Esophagus (tissue), 2 donors: ENCODE results near the gene POLR1A. TPM values are rescaled to one million over a fixed set of nuclear protein-coding genes. Genes with fewer than 3 reads are reported as not detected.
A peak's percentile ranks its signal among the peaks of the same experiment; 100 is the strongest.

ENCODE experiments used
- H3K27ac ChIP-seq, 2 donors: one replicate each; pipeline ENCODE4 v1.5.1; 2013; ENCODE audit warnings: low read depth in 2 of 2, mild to moderate bottlenecking in 2 of 2, inconsistent platforms in 1 of 2, low read length in 1 of 2, moderate library complexity in 1 of 2
- H3K27me3 ChIP-seq, 2 donors: one replicate each; pipeline ENCODE4 v1.6.1; 2013; ENCODE audit warnings: low read length in 2 of 2, control low read depth in 1 of 2, mild to moderate bottlenecking in 1 of 2; ENCODE audit not compliant: insufficient read depth in 2 of 2, control insufficient read depth in 1 of 2
- H3K36me3 ChIP-seq, 2 donors: one replicate each; pipeline ENCODE4 v1.6.1; 2013; ENCODE audit warnings: low read length in 1 of 2; ENCODE audit not compliant: control insufficient read depth in 2 of 2, insufficient read depth in 2 of 2
- H3K4me1 ChIP-seq, 2 donors: one replicate each; pipeline ENCODE4 v1.6.1; 2013; ENCODE audit warnings: low read length in 1 of 2; ENCODE audit not compliant: control insufficient read depth in 2 of 2, insufficient read depth in 2 of 2
- H3K4me3 ChIP-seq, 2 donors: one replicate each; pipeline ENCODE4 v1.5.1; 2013; ENCODE audit warnings: low read length in 2 of 2, mild to moderate bottlenecking in 2 of 2, low read depth in 1 of 2, moderate library complexity in 1 of 2
- H3K9me3 ChIP-seq, 2 donors: one replicate each; pipeline ENCODE4 v1.6.1; 2013; ENCODE audit warnings: mild to moderate bottlenecking in 2 of 2, low read depth in 1 of 2, low read length in 1 of 2, moderate library complexity in 1 of 2; ENCODE audit not compliant: control insufficient read depth in 2 of 2, insufficient read depth in 1 of 2
- WGBS, 2 donors: extraction: QIAGEN DNeasy Blood & Tissue Kit; methylation state at CpG; one replicate each; pipeline ENCODE4 v1.1.7; 2013; 5-methylcytosine and 5-hydroxymethylcytosine counted together
- polyA plus RNA-seq, 2 donors: library from polyadenylated mRNA; stranded (reverse); fragments of 200-250 nt; gene quantifications; one replicate each; pipeline ENCODE4 v1.2.3, GENCODE V29; 2013
- donor health status: healthy with polysubstance abuse.
- donor health status: Bipolar disorder and iron deficiency.

The POLR1A gene
- polyA plus RNA-seq, 2 donors = 4.2 to 4.8 TPM

GRCh38 chr2:86068648-86069047 is 37.0 kb downstream of the POLR1A start:
- Histone ChIP-seq H3K27me3 (no peaks in the 10 kb centered on the region), H3K4me1 (no peaks in the 10 kb centered on the region), H3K4me3 (no peak overlapping the region), H3K9me3 (no peaks in the 10 kb centered on the region), H3K36me3 (peaks cover 15 to 25% of the 10 kb centered on the region in 2 donors), H3K27ac (peak overlapping the region in 1 of 2 donors; percentile 9)
- WGBS, 2 donors = 96 to 97% methylated on average over 5 of the region's 5 CpGs

- no peaks in the 10 kb centered on the region for H3K4me1 ChIP-seq
- no peaks in the 10 kb centered on the region for H3K9me3 ChIP-seq
- peaks cover 15 to 23% of the 10 kb centered on the region in 2 donors for H3K36me3 ChIP-seq
- no peaks in the 10 kb centered on the region for H3K27me3 ChIP-seq
- WGBS, 2 donors = 48 to 70% methylated on average over 7 of the region's 7 CpGs
- H3K27ac ChIP-seq = no peak overlapping the region
- no peak overlapping the region for H3K4me3 ChIP-seq
These were observed 37.5 kb downstream of the POLR1A start for GRCh38 chr2:86068136-86068588.

- Histone ChIP-seq H3K9me3 (no peaks in the 10 kb centered on the region), H3K36me3 (peaks cover 15 to 23% of the 10 kb centered on the region in 2 donors), H3K27ac (no peak overlapping the region)
These were observed 38.8 kb downstream of the POLR1A start for GRCh38 chr2:86066915-86067314.

GRCh38 chr2:86066007-86066578 is 39.6 kb downstream of the POLR1A start:
- peaks cover 15 to 23% of the 10 kb centered on the region in 2 donors for H3K36me3 ChIP-seq
- H3K27ac ChIP-seq = no peak overlapping the region
- H3K4me1 ChIP-seq = no peaks in the 10 kb centered on the region
- no peaks in the 10 kb centered on the region for H3K27me3 ChIP-seq
- 90 to 93% methylated on average over 7 of the region's 7 CpGs for WGBS, 2 donors
- no peak overlapping the region for H3K4me3 ChIP-seq
- H3K9me3 ChIP-seq = no peaks in the 10 kb centered on the region

More at GRCh38 chr2:86066915-86067314, 38.8 kb downstream of the POLR1A start:
- H3K4me1 ChIP-seq = no peaks in the 10 kb centered on the region
- no peaks in the 10 kb centered on the region for H3K27me3 ChIP-seq
- no peak overlapping the region for H3K4me3 ChIP-seq

- Histone ChIP-seq H3K9me3 (no peaks in the 10 kb centered on the region), H3K27ac (no peak overlapping the region), H3K4me1 (no peaks in the 10 kb centered on the region), H3K4me3 (no peak overlapping the region), H3K27me3 (no peaks in the 10 kb centered on the region), H3K36me3 (peaks cover 15 to 23% of the 10 kb centered on the region in 2 donors)
- 56 to 57% methylated on average over 5 of the region's 5 CpGs for WGBS, 2 donors
These were observed 40.2 kb downstream of the POLR1A start for GRCh38 chr2:86065512-86065911.

- no peaks in the 10 kb centered on the region for H3K27me3 ChIP-seq
- H3K9me3 ChIP-seq = no peaks in the 10 kb centered on the region
- WGBS, 2 donors = 63 to 82% methylated on average over 2 of the region's 2 CpGs
- no peaks in the 10 kb centered on the region for H3K4me1 ChIP-seq
- H3K4me3 ChIP-seq = no peak overlapping the region
- peaks cover 8 to 13% of the 10 kb centered on the region in 2 donors for H3K36me3 ChIP-seq
- H3K27ac ChIP-seq = no peak overlapping the region
These were observed 41.7 kb downstream of the POLR1A start for GRCh38 chr2:86064006-86064405.

- no peak overlapping the region for H3K27ac ChIP-seq
- no peaks in the 10 kb centered on the region for H3K27me3 ChIP-seq
- no peaks in the 10 kb centered on the region for H3K4me1 ChIP-seq
- no peaks in the 10 kb centered on the region for H3K9me3 ChIP-seq
- H3K4me3 ChIP-seq = no peak overlapping the region
- 52 to 59% methylated on average over 2 of the region's 2 CpGs for WGBS, 2 donors
- H3K36me3 ChIP-seq = peaks cover 2 to 9% of the 10 kb centered on the region in 2 donors
These were observed 43.6 kb downstream of the POLR1A start for GRCh38 chr2:86062043-86062442.

GRCh38 chr2:86056590-86057331 is 48.9 kb downstream of the POLR1A start:
- 92 to 95% methylated on average over 4 of the region's 4 CpGs for WGBS, 2 donors
- Histone ChIP-seq H3K27ac (no peak overlapping the region), H3K27me3 (no peaks in the 10 kb centered on the region), H3K9me3 (no peaks in the 10 kb centered on the region), H3K4me3 (no peak overlapping the region), H3K4me1 (no peaks in the 10 kb centered on the region), H3K36me3 (peaks cover 4 to 23% of the 10 kb centered on the region in 2 donors)

GRCh38 chr2:86055314-86055713 is 50.4 kb downstream of the POLR1A start:
- H3K36me3 ChIP-seq = peaks cover 4 to 30% of the 10 kb centered on the region in 2 donors
- H3K27ac ChIP-seq = no peak overlapping the region
- H3K4me1 ChIP-seq = no peaks in the 10 kb centered on the region
- no peaks in the 10 kb centered on the region for H3K9me3 ChIP-seq
- H3K27me3 ChIP-seq = no peaks in the 10 kb centered on the region
- H3K4me3 ChIP-seq = no peak overlapping the region
- 94 to 95% methylated on average over 3 of the region's 3 CpGs for WGBS, 2 donors
